Globus pallidus (tissue), 1 donor: ENCODE data around the gene BPIFA2.
"Not testable (repeated sequence)": the region's sequence is repeated elsewhere in the genome, so short reads cannot be mapped to it uniquely, and the experiment has no call there.

Experiments
- DNase-seq: peaks from one replicate; pipeline ENCODE4 v3.0.0-alpha.2; 2015; ENCODE audit warnings: low spot score

Gene BPIFA2

GRCh38 chr20:33167859-33168258 lies at the start of gene BPIFA2:
BPIFA2 (plus strand) TSS chr20:33168159; CDS start chr20:33169146, 987 bp downstream.
- DNase-seq: no peak

GRCh38 chr20:33119725-33120720 lies 47.9 kb upstream of the BPIFA2 start:
- DNase-seq: no peak

- DNase-seq: no peak
Measured at GRCh38 chr20:33120934-33121333, 47.0 kb upstream of the BPIFA2 start.

- DNase-seq: not testable (repeated sequence)
Measured at GRCh38 chr20:33122297-33122696, 45.7 kb upstream of the BPIFA2 start.

GRCh38 chr20:33124261-33124660 lies 43.7 kb upstream of the BPIFA2 start:
- DNase-seq: no peak

- DNase-seq: no peak
Measured at GRCh38 chr20:33124994-33125393, 43.0 kb upstream of the BPIFA2 start.

- no peak for DNase-seq
Measured at GRCh38 chr20:33125983-33126382, 42.0 kb upstream of the BPIFA2 start.

GRCh38 chr20:33127422-33128097 lies 40.4 kb upstream of the BPIFA2 start:
- no peak for DNase-seq

GRCh38 chr20:33130568-33131061 lies 37.3 kb upstream of the BPIFA2 start:
- DNase-seq: no peak

- no peak for DNase-seq
Measured at GRCh38 chr20:33131949-33132473, 35.9 kb upstream of the BPIFA2 start.

GRCh38 chr20:33132513-33133372 lies 35.2 kb upstream of the BPIFA2 start:
- DNase-seq: no peak

- DNase-seq: no peak
Measured at GRCh38 chr20:33133373-33133941, 34.5 kb upstream of the BPIFA2 start.

- DNase-seq: no peak
Measured at GRCh38 chr20:33137195-33137594, 30.8 kb upstream of the BPIFA2 start.

- no peak for DNase-seq
Measured at GRCh38 chr20:33139467-33139866, 28.5 kb upstream of the BPIFA2 start.

- DNase-seq: no peak
Measured at GRCh38 chr20:33145521-33145920, 22.4 kb upstream of the BPIFA2 start.

GRCh38 chr20:33147299-33147698 lies 20.7 kb upstream of the BPIFA2 start:
- DNase-seq: no peak

- DNase-seq: no peak
Measured at GRCh38 chr20:33148040-33148439, 19.9 kb upstream of the BPIFA2 start.

GRCh38 chr20:33154252-33154651 lies 13.7 kb upstream of the BPIFA2 start:
- DNase-seq: no peak

- DNase-seq: no peak
Measured at GRCh38 chr20:33158637-33159385, 9.1 kb upstream of the BPIFA2 start.

- no peak for DNase-seq
Measured at GRCh38 chr20:33159713-33160112, 8.2 kb upstream of the BPIFA2 start.

GRCh38 chr20:33160681-33161080 lies 7.3 kb upstream of the BPIFA2 start:
- DNase-seq: no peak
